ENCODE results near the gene CELA2A.

CELA2A gene

GRCh38 chr1:15451014-15451722 is 5.4 kb upstream of the CELA2A start:
- Histone ChIP-seq H3K27ac (no peak overlapping the region), H3K4me3 (ENCODE audit: low read depth, low read length) (no peak overlapping the region), H3K36me3 (no peaks in the 10 kb centered on the region), H3K9me3 (ENCODE audit: severe bottlenecking) (peaks cover 7% of the 10 kb centered on the region), H3K27me3 (ENCODE audit: insufficient read depth, low read depth, severe bottlenecking) (no peaks in the 10 kb centered on the region)
- TF ChIP-seq, protein P1, sequence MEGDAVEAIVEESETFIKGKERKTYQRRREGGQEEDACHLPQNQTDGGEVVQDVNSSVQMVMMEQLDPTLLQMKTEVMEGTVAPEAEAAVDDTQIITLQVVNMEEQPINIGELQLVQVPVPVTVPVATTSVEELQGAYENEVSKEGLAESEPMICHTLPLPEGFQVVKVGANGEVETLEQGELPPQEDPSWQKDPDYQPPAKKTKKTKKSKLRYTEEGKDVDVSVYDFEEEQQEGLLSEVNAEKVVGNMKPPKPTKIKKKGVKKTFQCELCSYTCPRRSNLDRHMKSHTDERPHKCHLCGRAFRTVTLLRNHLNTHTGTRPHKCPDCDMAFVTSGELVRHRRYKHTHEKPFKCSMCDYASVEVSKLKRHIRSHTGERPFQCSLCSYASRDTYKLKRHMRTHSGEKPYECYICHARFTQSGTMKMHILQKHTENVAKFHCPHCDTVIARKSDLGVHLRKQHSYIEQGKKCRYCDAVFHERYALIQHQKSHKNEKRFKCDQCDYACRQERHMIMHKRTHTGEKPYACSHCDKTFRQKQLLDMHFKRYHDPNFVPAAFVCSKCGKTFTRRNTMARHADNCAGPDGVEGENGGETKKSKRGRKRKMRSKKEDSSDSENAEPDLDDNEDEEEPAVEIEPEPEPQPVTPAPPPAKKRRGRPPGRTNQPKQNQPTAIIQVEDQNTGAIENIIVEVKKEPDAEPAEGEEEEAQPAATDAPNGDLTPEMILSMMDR (IDR thresholded peaks at IDR 0.05; ENCODE audit: low read depth, low read length): no peak
- no peak for DNase-seq

GRCh38 chr1:15452216-15452615 is 4.3 kb upstream of the CELA2A start:
- no peaks in the 10 kb centered on the region for H3K27me3 ChIP-seq (ENCODE audit: insufficient read depth, low read depth, severe bottlenecking)
- no peak overlapping the region for H3K27ac ChIP-seq
- H3K9me3 ChIP-seq (ENCODE audit: severe bottlenecking): peaks cover 7% of the 10 kb centered on the region
- no peaks in the 10 kb centered on the region for H3K36me3 ChIP-seq
- DNase-seq: no peak
- TF ChIP-seq, protein P1 (IDR thresholded peaks at IDR 0.05; ENCODE audit: low read depth, low read length): no peak
- no peak overlapping the region for H3K4me3 ChIP-seq (ENCODE audit: low read depth, low read length)

GRCh38 chr1:15452866-15453571 is 3.5 kb upstream of the CELA2A start:
- no peaks in the 10 kb centered on the region for H3K36me3 ChIP-seq
- no peak for DNase-seq
- no peaks in the 10 kb centered on the region for H3K27me3 ChIP-seq (ENCODE audit: insufficient read depth, low read depth, severe bottlenecking)
- no peak overlapping the region for H3K4me3 ChIP-seq (ENCODE audit: low read depth, low read length)
- no peak overlapping the region for H3K27ac ChIP-seq
- TF ChIP-seq, protein P1 (IDR thresholded peaks at IDR 0.05; ENCODE audit: low read depth, low read length): no peak
- H3K9me3 ChIP-seq (ENCODE audit: severe bottlenecking): peaks cover 7% of the 10 kb centered on the region

- TF ChIP-seq, protein P1 (IDR thresholded peaks at IDR 0.05; ENCODE audit: low read depth, low read length): no peak
- Histone ChIP-seq H3K27me3 (ENCODE audit: insufficient read depth, low read depth, severe bottlenecking) (no peaks in the 10 kb centered on the region), H3K36me3 (no peaks in the 10 kb centered on the region), H3K9me3 (ENCODE audit: severe bottlenecking) (peaks cover 7% of the 10 kb centered on the region), H3K27ac (no peak overlapping the region), H3K4me3 (ENCODE audit: low read depth, low read length) (no peak overlapping the region)
- DNase-seq: no peak
These were observed 2.8 kb upstream of the CELA2A start for GRCh38 chr1:15453734-15454133.

GRCh38 chr1:15454256-15454655 is 2.3 kb upstream of the CELA2A start:
- H3K9me3 ChIP-seq (ENCODE audit: severe bottlenecking): peaks cover 7% of the 10 kb centered on the region
- no peak for DNase-seq
- H3K27ac ChIP-seq: no peak overlapping the region
- no peaks in the 10 kb centered on the region for H3K36me3 ChIP-seq
- H3K27me3 ChIP-seq (ENCODE audit: insufficient read depth, low read depth, severe bottlenecking): no peaks in the 10 kb centered on the region
- no peak overlapping the region for H3K4me3 ChIP-seq (ENCODE audit: low read depth, low read length)
- TF ChIP-seq, protein P1 (IDR thresholded peaks at IDR 0.05; ENCODE audit: low read depth, low read length): no peak

Measured in WERI-Rb-1 (cell line).